A549 (cell line): ENCODE data around the gene LAMA3.

Experiments used
- CHD2 ChIP-seq: fragments of 150-350 bp; IDR thresholded peaks from 2 replicates; pipeline ENCODE4 v1.6.1; 2014; ENCODE audit warnings: low read length; ENCODE audit not compliant: partially characterized antibody
- CTCF ChIP-seq: fragments of >200 bp; sonication (Bioruptor Twin); formaldehyde crosslinking; IDR thresholded peaks from 3 replicates; pipeline ENCODE4 v1.5.1; 2016
- FOXS1 ChIP-seq: fragments of 250-450 bp; sonication (Bioruptor Pico); IDR thresholded peaks from 2 replicates; pipeline ENCODE4 v1.5.0; 2020; ENCODE audit warnings: mild to moderate bottlenecking, moderate library complexity
- MAX ChIP-seq: IDR thresholded peaks from 2 replicates; pipeline ENCODE4 v1.6.1; 2012
- NR3C1 ChIP-seq: fragments of >200 bp; sonication (Bioruptor Twin); formaldehyde crosslinking; IDR thresholded peaks from 3 replicates; pipeline ENCODE4 v1.6.1; 2017
- PBX3 ChIP-seq: IDR thresholded peaks from 2 replicates; pipeline ENCODE4 v1.6.1; 2012
- POLR2A ChIP-seq: IDR thresholded peaks from 2 replicates; pipeline ENCODE4 v1.6.1; 2012; ENCODE audit warnings: mild to moderate bottlenecking, low read length
- POLR2AphosphoS2 ChIP-seq: conservative IDR thresholded peaks from 2 replicates; pipeline ENCODE4 v1.6.1; 2012; ENCODE audit warnings: low read length, improper control_type of control experiment, inconsistent platforms
- RAD21 ChIP-seq, 2 experiments: fragments of >200 bp in 1 of 2; sonication (Bioruptor Twin) in 1 of 2; formaldehyde crosslinking in 1 of 2; IDR thresholded peaks in 1 of 2; conservative IDR thresholded peaks in 1 of 2; 2 replicates in 1 of 2; 3 replicates in 1 of 2; pipeline ENCODE4 v1.6.1; 2012 to 2018; ENCODE audit warnings: inconsistent platforms in 1 of 2
- REST ChIP-seq: fragments of 200-600 bp; sonication (generic); IDR thresholded peaks from 2 replicates; pipeline ENCODE4 v1.6.1; 2016; ENCODE audit warnings: antibody characterized with exemption, mild to moderate bottlenecking, moderate library complexity
- SMC3 ChIP-seq: fragments of >200 bp; sonication (Bioruptor Twin); formaldehyde crosslinking; IDR thresholded peaks from 3 replicates; pipeline ENCODE4 v1.6.1; 2018; ENCODE audit warnings: inconsistent platforms

- TF ChIP-seq POLR2A, result no peak
- no peak for TF ChIP-seq RAD21 (conservative IDR thresholded peaks at IDR 0.05 in 1 of 2, IDR thresholded peaks at IDR 0.05 in 1 of 2)
- TF ChIP-seq CTCF, result no peak
- TF ChIP-seq CHD2, result no peak
- TF ChIP-seq NR3C1, result no peak
- TF ChIP-seq FOXS1, result no peak
- TF ChIP-seq POLR2AphosphoS2, result no peak
- TF ChIP-seq PBX3, result no peak
- TF ChIP-seq SMC3, result no peak
- no peak for TF ChIP-seq MAX
- TF ChIP-seq REST, result no peak
Measured at GRCh38 chr18:23805898-23806297, 116.6 kb downstream of the LAMA3 start.
